ENCODE results near the gene TRIM7. TPM values are rescaled to one million over a fixed set of nuclear protein-coding genes. Genes with fewer than 3 reads are reported as not detected.

TRIM7 gene
- total RNA-seq, 1 experiment from 2014 or later: 25.8 TPM

GRCh38 chr5:181222630-181223057, 17.6 kb upstream of the TRIM7 start:
- Histone ChIP-seq H3K27me3 (ENCODE audit: control insufficient read depth, insufficient read depth, low read length) (no peaks in the 10 kb centered on the region), H3K4me1 (ENCODE audit: control insufficient read depth, insufficient read depth, low read length) (peaks cover 25% of the 10 kb centered on the region), H3K36me3 (ENCODE audit: control insufficient read depth, insufficient read depth, low read length) (no peaks in the 10 kb centered on the region; the same call in 1 of the 2 replicates), H3K9me3 (ENCODE audit: control insufficient read depth, insufficient read depth, low read depth, low read length) (no peaks in the 10 kb centered on the region), H3K4me3 (ENCODE audit: low read depth in 2 of 2, low read length in 2 of 2) (peak overlapping the region; percentile 77 to 83), H3K27ac (ENCODE audit: low read length) (peak overlapping the region; percentile 96)
- no TSS peak for BruUV-seq (replicated peaks)
- TF ChIP-seq SIN3A (IDR thresholded peaks at IDR 0.05; ENCODE audit: borderline replicate concordance, insufficient read depth, low read depth, low read length) (no peak), TCF7L2 (IDR thresholded peaks at IDR 0.05; ENCODE audit: low read depth, low read length) (no peak), REST (IDR thresholded peaks at IDR 0.05; ENCODE audit: insufficient read depth in 1 of 2, low read depth in 2 of 2, low read length in 1 of 2) (no peak), POLR2AphosphoS5 (IDR thresholded peaks at IDR 0.05; ENCODE audit: low read depth, low read length) (no peak)
- TF ChIP-seq, protein P1, sequence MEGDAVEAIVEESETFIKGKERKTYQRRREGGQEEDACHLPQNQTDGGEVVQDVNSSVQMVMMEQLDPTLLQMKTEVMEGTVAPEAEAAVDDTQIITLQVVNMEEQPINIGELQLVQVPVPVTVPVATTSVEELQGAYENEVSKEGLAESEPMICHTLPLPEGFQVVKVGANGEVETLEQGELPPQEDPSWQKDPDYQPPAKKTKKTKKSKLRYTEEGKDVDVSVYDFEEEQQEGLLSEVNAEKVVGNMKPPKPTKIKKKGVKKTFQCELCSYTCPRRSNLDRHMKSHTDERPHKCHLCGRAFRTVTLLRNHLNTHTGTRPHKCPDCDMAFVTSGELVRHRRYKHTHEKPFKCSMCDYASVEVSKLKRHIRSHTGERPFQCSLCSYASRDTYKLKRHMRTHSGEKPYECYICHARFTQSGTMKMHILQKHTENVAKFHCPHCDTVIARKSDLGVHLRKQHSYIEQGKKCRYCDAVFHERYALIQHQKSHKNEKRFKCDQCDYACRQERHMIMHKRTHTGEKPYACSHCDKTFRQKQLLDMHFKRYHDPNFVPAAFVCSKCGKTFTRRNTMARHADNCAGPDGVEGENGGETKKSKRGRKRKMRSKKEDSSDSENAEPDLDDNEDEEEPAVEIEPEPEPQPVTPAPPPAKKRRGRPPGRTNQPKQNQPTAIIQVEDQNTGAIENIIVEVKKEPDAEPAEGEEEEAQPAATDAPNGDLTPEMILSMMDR (IDR thresholded peaks at IDR 0.05): no peak
- intact Hi-C loops (cut with micrococcal nuclease; ENCODE audit: unreplicated experiment) (no loop called here), in situ Hi-C loops (cut with HindIII; ENCODE audit: low pct_unique_long_range_greater_than_20kb, low sequenced_read_pairs) (no loop called here)
- DNase-seq (ENCODE audit: low read depth, low spot score): no peak
- CTCF ChIA-PET: no interaction called here
- POLR2A ChIA-PET: no interaction called here
- peak; percentile 25 for ATAC-seq

- CTCF ChIA-PET: no interaction called here
- peak; percentile 99 for DNase-seq (ENCODE audit: low read depth, low spot score)
- Histone ChIP-seq H3K36me3 (ENCODE audit: control insufficient read depth, insufficient read depth, low read length) (no peaks in the 10 kb centered on the region; the same call in 1 of the 2 replicates), H3K27me3 (ENCODE audit: control insufficient read depth, insufficient read depth, low read length) (no peaks in the 10 kb centered on the region), H3K4me3 (ENCODE audit: low read depth in 2 of 2, low read length in 2 of 2) (peak overlapping the region; percentile 77 to 83), H3K27ac (ENCODE audit: low read length) (peak overlapping the region; percentile 96), H3K4me1 (ENCODE audit: control insufficient read depth, insufficient read depth, low read length) (peaks cover 25% of the 10 kb centered on the region), H3K9me3 (ENCODE audit: control insufficient read depth, insufficient read depth, low read depth, low read length) (no peaks in the 10 kb centered on the region)
- in situ Hi-C loops (cut with HindIII; ENCODE audit: low pct_unique_long_range_greater_than_20kb, low sequenced_read_pairs) (no loop called here), intact Hi-C loops (cut with micrococcal nuclease; ENCODE audit: unreplicated experiment) (loop anchor here (2.0 kb wide), 1 partner anchor 31 kb away; no protein-coding TSS in a partner anchor)
- TSS peak; percentile 99 for BruUV-seq (replicated peaks)
- POLR2A ChIA-PET: no interaction called here
- peak; percentile 67 for ATAC-seq
- TF ChIP-seq, protein P1 (IDR thresholded peaks at IDR 0.05): no peak
- TF ChIP-seq REST (IDR thresholded peaks at IDR 0.05; ENCODE audit: insufficient read depth in 1 of 2, low read depth in 2 of 2, low read length in 1 of 2) (no peak), SIN3A (IDR thresholded peaks at IDR 0.05; ENCODE audit: borderline replicate concordance, insufficient read depth, low read depth, low read length) (0 out of 2 replicates have a peak, but pooled peaks have one; percentile 39), TCF7L2 (IDR thresholded peaks at IDR 0.05; ENCODE audit: low read depth, low read length) (peak; percentile 48; the same call in 1 of the 2 replicates), POLR2AphosphoS5 (IDR thresholded peaks at IDR 0.05; ENCODE audit: low read depth, low read length) (peak; percentile 85)
Observed at GRCh38 chr5:181221792-181222629, 17.0 kb upstream of the TRIM7 start.
